Measurements from ENCODE around the gene RAB8A.
"Not testable (repeated sequence)": the region's sequence is repeated elsewhere in the genome, so short reads cannot be mapped to it uniquely, and the experiment has no call there.

The RAB8A gene

DNA sequence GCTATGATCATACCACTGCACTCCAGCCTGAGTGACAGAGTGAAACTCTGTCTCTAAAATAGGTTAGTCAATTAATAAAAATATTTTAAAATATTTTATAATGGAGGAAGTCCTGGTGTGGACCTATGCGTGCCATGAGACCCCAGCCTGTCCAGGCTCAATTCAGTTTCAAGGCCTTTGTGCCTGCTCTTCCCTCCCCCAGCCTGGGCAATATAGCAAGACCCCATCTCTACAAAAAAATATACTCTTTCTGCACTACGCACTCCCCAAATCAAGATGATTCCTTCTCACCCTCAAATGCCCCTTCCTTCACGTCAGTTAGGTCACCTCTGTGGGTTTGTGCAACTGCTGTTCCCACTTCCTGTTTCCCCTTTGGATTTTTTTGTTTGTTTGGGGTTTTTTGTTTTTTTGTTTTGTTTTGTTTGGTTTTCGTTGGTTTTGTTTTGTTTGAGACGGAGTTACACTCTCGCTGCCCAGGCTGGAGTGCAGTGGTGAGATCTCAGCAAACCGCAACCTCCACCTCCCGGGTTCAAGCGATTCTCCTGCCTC lies 30.4 kb downstream of the RAB8A start:
- no peak for DNase-seq (ENCODE audit: low spot score)

DNA sequence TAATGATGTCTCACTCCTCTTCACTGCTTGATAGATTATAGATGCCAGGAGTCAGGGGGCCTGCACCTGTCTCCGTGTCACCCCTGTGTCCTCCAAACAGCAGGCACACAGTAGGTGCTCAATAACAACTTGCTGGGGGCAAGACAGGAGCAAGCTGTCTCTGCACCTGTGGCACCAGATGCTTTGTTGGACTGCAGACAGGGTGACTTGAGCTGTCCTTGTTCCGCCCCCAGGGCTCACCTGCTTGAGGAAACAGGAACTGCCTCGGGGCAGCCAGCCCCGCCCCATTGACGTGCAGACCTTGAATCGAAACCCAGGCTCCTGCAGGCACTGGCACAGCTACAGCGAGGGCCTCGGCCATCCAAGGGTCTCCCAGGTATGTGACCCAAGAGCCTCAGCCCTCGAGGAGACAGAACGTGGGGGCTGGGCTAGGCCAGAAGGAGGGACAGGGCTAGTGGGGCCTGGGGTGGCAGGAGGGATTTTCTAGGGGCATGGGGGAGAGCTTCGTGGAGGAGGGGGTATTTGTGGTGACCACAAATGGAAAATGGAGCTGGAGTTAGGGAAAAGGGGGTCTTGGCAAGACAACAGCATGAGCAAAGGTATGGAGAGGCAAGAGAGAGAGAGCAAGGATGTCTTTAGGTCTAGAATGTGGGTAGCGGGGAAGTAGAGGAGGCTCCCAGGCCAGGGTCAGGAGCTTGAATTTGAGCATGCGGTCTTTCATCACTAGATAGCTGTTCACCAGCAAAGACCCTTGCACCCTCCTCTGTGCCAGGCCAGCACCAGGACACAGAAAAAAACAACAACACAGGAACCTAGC lies 31.9 kb downstream of the RAB8A start, which contains the start of gene HSH2D:
Gene HSH2D, plus strand, starts transcription at position 287 of the 817 bp plus-strand sequence. CDS start 5,066 bp downstream, outside the sequence.
- no peak for DNase-seq (ENCODE audit: low spot score)

DNA sequence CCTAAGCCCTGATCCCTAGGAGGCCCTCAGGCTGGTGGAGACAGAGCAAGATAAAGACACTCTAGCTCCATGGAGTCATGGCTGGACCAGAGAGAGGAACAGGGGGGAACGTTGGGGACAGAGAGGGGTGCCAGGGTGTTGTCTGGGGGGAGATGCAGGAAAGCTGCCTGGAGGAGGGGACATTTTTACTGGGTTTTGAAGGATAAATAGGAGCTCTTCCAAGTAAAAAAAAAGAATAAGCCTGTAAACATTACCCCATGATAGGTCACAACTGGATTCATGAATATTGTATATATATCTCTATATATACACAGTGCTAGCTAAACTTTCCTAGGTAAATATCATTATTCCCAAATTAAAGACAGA lies 32.5 kb downstream of the RAB8A start:
- no peak for DNase-seq (ENCODE audit: low spot score)

DNA sequence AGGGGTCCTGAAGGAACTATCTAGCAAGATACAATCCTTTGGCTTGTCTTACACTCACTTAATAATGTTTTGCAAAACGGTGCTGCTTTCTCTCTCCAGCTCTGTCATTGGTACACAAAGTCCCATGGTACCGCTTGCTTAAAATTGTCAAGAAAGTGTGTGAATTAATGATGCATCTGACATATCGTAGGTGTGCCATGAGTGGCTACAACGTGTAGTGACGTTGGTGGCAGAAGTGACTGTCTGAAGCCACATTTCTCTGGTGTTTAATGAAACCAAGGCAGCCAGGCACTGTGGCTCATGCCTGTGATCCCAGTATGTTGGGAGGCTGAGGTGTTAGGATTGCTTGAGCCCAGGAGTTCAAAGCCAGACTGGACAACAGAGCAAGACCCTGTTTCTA lies 34.4 kb downstream of the RAB8A start:
- no peak for DNase-seq (ENCODE audit: low spot score)

DNA sequence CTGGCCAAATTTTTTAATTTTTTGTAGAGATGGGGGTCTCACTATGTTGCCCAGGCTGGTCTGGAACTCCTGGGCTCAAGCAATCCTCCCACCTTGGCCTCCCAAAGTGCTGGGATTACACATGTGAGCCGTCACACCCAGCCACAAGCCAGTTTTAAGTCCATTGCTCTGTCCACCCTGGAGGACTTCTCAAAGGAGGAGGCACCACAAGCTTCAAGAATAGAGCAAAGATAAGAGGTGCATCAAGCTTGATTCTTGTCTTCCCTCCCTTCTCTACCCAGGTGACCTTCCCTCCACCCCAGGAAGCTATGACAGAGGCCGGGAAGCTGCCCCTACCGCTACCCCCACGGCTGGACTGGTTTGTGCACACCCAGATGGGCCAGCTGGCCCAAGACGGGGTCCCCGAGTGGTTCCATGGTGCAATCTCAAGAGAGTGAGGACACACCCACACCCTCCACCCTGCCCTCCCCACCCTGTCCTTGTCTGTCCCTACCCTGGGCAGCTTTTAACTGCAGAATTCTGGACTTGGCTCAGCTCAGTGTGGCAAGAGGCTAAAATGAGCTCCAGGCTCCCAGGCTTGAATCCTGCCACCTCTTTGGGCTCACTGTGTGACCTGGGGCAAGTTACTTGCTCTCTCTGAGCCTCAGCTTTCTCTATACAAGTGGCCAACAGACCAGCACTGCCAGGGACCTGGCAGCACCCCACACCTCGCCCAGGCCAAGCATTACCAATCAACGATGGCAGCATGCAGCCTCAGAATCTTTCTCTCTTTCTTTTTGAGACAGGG lies 36.9 kb downstream of the RAB8A start:
- DNase-seq (ENCODE audit: low spot score) = no peak

DNA sequence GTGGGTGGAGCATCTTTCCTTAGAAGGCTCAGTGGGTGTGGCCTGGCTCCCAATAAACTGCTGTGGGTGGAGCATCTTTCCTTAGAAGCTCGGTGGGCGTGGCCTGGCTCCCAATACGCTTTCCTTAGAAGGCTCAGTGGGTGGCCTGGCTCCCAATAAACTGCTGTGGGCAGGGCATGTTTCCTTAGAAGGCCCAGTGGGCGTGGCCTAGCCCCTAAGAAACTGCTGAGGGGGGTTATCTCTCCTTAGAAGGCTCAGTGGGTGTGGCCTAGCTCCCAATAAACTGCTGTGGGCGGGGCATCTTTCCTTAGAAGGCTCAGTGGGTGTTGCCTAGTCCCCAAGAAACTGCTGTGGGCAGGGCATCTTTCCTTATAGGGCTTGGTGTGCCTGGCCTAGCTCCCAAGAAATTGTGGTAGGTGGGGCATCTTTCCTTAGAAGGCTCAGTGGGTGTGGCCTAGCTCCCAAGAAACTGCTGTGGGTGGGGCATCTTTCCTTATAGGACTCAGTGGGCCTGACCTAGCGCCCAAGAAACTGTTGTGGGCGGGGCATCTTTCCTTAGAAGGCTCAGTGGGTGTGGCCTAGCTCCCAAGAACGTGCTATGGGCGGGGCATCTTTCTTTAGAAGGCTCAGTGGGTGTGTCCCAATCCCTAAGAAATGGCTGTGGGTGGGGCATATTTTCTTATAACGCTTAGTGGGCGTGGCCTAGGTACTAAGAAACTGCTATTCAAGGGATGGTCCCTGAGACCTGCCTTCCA lies 42.1 kb downstream of the RAB8A start:
- DNase-seq (ENCODE audit: low spot score) = peak; percentile 29

DNA sequence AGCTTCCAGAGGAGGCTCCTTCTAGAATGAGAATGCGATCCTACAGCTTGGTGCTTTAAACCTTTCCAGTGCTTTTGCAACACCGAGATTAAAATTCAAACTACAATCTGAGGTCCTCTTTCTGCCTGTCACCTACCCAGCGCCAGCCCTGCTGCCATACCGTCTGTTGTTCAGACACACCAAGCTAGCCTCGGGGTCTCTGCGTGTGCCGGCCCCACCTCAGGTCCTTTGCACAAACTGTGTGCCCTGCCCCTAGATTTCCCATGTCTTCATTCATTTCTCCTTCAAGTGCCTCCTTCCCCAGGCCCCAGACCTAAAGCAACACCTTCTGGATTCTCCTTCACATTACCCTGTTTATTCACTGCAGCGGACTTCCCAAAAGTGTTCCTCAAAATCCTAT lies 42.9 kb downstream of the RAB8A start:
- no peak for DNase-seq (ENCODE audit: low spot score)

DNA sequence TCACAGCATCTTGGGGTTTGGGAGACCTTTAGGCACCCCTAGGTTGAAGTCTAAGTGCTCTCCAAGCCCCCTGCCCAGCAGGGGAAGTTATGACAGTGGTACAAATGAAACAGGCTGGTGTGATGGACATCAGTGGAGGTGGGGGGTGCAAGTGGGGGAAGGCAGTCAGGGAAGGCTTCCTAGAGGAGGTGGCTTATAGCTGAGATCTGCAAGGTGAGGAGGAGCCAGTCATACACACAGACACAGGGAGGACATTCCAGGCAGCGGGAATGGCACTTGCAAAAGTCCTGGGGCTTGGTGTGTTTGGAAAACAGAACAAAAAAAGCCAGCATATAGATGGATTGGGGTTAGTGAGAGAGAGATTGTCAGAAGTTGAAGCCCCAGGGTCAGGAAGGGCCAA lies 43.4 kb downstream of the RAB8A start:
- DNase-seq (ENCODE audit: low spot score) = no peak

DNA sequence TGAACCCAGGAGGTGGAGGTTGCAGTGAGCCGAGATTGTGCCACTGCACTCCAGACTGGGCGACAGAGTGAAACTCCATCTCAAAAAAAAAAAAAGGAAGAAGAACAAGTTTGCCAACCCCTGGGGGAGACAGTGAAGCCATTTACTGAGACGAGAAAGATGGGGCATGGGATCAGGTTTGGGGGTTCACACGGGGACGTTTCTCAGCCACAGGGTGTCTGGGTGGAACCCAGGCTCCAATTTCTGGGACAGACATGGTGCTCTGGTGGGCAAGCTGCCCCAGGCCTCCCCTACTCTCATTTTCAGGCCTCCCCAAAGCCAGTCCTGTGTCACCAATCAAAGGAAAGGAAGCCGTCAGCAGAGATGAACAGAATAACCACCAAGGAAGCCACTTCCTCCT lies 45.2 kb downstream of the RAB8A start:
- no peak for DNase-seq (ENCODE audit: low spot score)

DNA sequence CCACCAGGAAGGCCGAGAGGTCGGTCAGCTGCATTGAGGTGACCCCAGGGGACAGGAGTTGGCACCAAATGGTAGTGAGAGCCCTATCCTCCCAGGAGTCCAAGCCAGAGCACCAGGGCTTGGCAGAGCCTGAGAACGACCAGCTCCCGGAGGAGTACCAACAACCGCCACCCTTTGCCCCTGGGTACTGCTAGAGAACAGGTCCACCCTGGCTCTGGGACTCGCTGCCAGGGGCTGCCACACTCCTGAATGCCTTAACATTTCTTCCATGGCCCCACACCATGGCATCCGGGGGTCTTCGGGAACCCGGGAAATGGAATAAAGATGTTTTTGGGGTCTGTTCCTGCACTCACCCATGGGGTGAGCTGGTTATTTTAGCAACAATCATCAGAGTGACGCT lies 45.9 kb downstream of the RAB8A start:
- no peak for DNase-seq (ENCODE audit: low spot score)

DNA sequence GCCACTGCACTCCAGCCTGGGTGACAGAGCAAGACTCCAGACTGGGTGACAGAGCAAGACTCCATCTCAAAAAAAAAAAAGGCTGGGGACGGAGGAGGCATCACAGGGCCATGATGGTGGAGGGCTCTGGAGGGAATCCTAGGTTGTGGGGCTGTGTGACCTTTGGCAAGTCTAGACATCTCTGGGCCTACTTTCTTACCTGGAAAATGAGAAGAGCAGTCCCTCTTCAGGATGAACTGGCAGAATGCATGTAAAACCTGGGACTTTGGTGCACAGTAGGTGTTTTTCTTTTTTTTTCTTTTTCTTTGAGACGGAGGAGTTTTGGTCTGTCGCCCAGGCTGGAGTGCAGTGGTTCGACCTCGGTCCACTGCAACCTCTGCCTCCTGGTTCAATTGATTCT lies 48.0 kb downstream of the RAB8A start:
- no peak for DNase-seq (ENCODE audit: low spot score)

DNA sequence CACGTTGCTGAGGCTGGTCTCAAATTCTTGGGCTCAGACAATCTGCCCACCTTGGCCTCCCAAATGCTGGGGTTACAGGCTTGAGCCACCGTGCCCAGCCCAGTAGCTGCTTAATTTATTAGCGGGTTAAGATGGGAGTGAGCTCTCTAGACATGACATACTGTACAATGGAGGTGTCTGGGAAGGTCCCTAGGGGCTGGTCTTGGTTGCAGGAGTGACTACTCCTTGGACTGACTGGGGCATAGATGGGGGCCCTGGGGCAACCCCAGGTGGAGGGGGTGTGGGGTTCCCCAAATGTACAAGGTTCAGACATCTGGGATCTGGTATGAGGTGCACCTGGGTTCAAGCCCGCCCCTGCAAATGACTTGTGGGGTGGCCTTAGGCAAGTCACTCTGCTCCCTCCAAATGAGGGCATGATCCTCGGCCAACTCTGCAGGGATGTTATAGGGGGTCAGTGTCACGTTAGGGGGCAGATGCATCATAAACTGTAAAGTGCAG lies 48.8 kb downstream of the RAB8A start:
- DNase-seq (ENCODE audit: low spot score) = no peak

DNA sequence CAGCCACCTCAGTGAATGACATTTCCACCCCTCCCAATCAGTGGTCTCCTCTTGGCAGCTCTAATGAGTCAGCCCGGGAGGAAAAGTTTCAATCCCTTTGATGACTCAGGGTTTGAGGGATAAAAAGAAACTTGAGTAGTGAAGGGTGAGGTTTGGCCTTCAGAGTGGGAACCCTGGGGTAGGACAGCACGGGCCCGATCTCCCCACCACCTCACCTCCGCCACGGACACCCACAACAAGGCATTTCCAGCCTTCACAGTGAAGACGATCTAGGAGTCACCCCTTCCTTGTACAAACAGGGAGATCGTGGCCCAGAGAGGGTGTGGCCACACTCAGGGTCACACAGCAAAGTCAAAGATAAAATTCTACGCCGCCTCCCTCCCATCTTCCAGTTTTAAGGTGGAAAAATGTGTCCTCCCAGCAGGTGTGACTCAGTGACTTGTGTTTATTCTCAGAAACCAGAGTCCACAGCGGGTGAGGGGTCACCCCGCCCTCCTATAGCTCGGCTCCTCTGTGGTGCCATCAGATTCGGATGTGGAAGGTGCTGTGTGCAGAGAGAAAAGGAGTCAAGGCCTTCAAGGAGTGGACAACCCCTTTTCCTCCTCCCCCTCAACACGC lies 49.4 kb downstream of the RAB8A start:
- DNase-seq (ENCODE audit: low spot score) = peak; percentile 84

DNA sequence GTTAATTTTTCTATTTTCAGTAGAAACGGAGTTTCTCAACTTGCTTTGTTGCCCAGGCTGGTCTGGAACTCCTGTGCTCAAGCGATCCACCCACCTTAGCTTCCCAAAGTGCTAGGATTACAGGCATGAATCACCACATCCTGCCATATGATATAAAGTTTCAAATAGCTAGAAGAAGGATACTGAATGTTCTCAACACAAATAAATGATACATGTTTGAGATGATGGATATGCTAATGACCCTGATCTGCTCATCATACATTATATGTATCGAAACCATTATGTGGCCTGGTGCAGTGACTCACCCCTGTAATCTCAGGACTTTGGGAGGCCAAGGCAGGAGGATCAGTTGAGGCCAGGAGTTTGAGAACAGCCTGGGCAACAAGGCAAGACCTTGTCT lies 50.2 kb downstream of the RAB8A start:
- DNase-seq (ENCODE audit: low spot score) = peak; percentile 81

DNA sequence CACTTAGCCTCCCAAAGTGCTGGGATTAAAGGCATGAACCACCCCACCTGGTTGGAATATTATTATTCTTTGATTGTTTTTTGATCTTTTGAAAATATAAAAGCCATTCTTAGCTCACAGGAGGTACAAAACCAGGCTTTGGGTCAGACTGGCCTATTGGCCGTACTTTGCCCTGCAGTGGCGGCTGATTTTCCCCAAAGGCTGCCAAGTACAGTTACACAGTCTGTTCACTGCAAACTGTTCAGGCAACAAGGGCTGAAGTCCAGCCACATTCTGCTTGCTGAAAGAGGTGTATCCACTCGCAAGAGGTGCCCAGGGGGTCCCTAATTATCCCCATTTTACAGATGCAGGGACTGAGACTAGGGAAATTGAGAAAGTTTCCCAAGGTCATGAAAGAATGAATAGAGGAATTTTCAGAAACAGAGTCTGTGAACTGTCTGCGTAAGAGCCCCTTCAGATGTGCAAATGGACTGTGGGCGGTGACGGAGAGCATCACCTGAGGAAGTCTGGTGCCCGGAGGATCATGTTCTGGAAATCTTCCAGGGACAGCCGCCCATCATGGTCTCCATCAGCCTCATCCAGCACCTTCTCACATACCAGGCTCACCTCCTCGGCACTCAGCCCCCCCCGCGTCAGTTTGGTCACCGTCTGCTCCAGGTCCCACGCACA lies 52.7 kb downstream of the RAB8A start:
- no peak for DNase-seq (ENCODE audit: low spot score)

DNA sequence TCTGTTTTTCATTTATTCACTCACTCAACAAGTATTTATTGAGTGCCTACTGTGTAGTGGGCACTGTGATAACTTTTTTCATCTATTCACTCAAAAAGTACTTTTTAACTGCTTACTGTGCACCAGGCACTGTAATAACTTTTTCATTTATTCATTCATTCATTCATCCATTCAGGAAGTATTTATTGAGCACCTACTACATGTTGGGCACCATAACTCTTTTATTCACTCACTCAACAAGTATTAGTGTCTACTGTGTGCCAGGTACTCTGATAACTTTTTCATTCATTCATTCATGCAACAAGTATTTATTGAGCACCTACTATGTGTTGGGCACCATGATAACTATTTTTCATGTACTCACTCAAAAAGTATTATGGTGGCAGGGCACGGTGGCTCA lies 54.7 kb downstream of the RAB8A start:
- no peak for DNase-seq (ENCODE audit: low spot score)

DNA sequence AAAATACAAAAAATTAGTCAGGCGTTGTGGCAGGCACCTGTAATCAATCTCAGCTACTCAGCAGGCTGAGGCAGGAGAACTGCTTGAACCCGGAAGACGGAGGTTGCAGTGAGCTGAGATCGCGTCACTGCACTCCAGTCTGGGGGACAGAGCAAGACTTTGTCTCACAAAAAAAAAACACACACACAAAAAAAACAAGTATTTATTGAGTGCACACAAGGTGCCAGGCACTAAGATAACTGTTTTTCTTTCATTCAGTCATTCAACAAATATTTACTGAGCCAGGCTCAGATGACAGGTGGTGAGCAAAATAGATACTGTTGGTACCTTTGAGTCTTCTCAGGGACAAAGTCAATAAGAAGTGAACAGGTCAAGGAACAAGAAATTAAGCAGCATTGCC lies 55.4 kb downstream of the RAB8A start:
- no peak for DNase-seq (ENCODE audit: low spot score)

DNA sequence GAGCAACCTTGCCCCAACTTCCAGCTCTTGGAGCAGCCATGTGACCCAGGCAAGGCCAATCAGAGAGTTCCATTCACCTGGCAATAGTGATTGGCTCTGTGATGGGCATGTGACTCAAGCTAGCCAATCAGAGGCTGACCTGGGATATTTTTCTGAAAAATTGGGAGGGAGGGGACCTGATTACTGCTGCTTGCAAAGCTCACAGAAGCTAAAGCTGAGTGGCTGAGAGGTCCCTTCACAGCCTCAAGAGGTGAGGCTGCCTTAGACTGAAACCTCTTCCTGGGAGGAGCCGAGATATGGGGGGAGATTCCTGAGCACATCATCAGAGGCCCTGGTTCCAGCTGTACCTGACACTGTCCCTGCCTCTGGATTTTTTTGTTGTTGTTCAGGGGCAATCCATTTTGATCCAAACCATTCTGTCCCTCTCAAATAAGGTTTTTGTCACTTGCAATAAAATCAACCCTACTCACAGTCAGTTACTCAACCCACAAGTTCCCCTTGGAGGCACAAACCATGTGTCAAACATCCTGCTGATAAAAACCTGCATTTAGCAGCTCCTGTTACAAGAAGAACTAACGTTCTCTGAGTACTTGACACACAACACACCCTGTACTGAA lies 56.9 kb downstream of the RAB8A start:
- DNase-seq (ENCODE audit: low spot score) = no peak

DNA sequence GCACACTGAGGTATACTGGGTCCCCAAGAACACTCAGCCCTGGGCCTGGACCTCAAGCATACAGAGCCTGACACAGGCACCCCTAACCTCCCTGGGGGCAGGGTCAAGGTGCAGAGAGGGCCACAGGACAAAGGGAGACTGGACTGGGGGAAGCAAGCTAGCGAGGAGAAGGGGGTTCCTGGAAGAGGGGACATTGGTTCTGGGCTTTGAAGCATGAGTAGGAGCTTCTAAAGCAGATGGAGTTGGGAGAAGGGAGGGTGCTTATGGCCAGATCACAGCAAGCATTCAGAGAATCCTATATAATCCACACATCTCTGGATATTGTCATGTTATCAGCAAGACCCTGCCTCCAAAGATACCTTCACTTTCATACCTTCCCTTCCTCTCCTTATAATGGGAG lies 58.4 kb downstream of the RAB8A start:
- DNase-seq (ENCODE audit: low spot score) = no peak

DNA sequence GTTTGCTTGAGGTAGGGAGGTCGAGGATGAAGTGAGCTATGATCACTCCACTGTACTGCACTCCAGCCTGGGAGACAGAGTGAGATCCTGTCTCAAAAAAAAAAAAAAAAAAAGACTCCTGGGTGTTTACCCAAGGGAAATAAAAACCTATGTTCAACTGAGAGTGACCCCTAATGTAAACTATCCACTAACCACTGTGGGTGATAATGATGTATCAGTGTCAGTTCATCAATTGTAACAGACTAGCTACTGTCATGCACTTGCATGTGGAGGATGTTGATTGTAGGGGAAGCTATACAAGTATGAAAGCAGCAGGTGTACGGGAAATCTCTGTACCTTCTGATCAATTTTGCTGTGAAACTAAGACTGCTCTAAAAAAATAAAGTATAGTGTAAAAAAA lies 64.3 kb downstream of the RAB8A start:
- no peak for DNase-seq (ENCODE audit: low spot score)

DNA sequence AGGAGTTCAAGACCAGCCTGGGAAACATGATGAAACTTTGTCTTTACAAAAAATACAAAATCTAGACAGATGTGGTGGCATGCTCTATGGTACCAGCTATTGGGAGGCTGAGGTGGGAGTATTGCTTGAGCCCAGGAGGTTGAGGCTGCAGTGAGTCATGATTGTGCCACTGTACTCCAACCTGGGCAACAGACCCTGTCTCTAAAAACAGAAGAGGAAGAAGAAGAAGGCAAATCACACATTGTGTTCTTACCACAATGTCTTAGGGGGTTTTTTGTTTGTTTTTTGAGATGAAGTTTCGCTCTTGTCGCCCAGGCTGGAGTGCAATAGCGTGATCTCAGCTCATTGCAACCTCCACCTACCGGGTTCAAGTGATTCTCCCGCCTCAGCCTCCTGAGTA lies 67.2 kb downstream of the RAB8A start:
- not testable (repeated sequence) for DNase-seq (ENCODE audit: low spot score)

Data from RKO (cell line).